Heart left ventricle (tissue), 13 donors: ENCODE measurements around the gene CCDC192.

Source experiments
- CTCF ChIP-seq, 12 donors: fragments of 200-600 bp; sonication (generic) in 4 of 12; IDR thresholded peaks; one replicate each; pipeline versions ENCODE4 v1.5.0 to v1.8.0; 2018 to 2022; ENCODE audit warnings: antibody characterized with exemption in 12 of 12, mild to moderate bottlenecking in 5 of 12
- POLR2A ChIP-seq, 2 donors: fragments of 450-650 bp; IDR thresholded peaks; one replicate each; pipeline ENCODE4 v1.6.1; 2017; ENCODE audit warnings: antibody characterized with exemption in 2 of 2, mild to moderate bottlenecking in 2 of 2, moderate library complexity in 2 of 2
- donor health status: ischemic (EF 13 %, LVEDD 7.1; RV severe dilation, severe dysfunction).
- donor health status: DM: no; HTN: yes; CAD: no.
- donor health status: DM: no; HTN: no; CAD: no.
- donor health status: ischemic (EF 25% LVEDD 6.9; RV normal size, moderate dysfunction).
- donor health status: ischemic (EF 25% LVEDD 5.7; RV mildly dilated, moderate dysfunction).
- donor health status: ischemic (EF 35%, LVEDD 5.7; RV mildly dilated, moderate dysfunction).
- donor health status: nonischemic (EF 11% LVEDD 7.7; RV severe dilation, severe dysfunction).
- donor health status: DM: yes; HTN: yes; CAD: no.
- donor health status: PGD.
- donor health status: ischemic (EF 29% LVEDD 5.4; RV normal size, mild dysfunction).
- donor health status: nonischemic (EF 23%, LVEDD 6.1; RV moderate dilation, normal function).

DNA sequence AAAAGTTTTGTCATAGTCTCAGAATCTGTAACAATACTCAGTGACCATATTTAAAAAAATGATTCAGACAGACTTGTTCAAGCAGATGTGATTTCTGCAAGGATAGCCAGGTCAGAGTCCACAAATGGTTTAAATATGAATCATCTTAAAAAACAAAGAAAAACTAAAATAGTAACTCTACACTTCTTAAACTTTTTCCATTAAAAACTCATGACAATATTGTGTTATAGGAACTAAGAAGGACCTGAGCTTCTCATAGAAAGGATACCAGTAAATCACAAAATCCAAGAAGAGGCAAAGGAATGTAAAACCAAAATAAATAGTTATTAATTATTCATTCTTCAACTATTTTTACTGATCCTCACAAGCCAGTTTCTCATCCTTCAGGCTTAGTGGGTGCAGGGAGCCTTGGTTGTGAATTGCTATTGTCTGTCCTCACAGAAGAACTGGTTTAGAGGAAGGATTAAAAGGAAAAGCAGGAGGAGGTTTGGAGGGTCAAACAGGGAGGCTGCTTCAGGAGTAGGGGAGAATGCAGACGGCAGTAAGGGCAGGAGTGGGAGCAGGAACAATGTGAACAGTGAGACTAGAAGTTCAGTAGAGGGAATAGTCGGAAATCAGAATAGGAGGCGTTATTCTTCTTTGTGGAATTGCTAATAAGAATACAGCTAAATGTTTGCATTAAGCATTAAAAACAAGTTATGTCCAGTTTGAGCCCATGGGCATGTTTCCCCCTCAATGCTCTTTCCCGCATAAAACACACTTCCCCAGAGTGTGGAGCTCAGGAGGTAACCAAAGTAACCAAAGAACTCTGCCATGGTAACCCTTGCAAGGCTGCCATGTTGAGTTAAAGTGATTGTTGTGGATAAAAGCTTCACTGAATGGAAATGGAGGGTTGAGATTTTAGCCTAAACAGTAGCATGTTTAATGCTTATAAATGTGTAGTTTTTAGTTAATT, 110.7 kb downstream of the CCDC192 start:
- no peak for TF ChIP-seq POLR2A (IDR thresholded peaks at IDR 0.05)
- no peak for TF ChIP-seq CTCF (IDR thresholded peaks at IDR 0.05)
